HepG2 (cell line): ENCODE measurements around the gene SMARCD1. TPM values are rescaled to one million over a fixed set of nuclear protein-coding genes. Genes with fewer than 3 reads are reported as not detected.

Source experiments
- BHLHE40 ChIP-seq: IDR thresholded peaks from 2 replicates; pipeline ENCODE4 v1.6.1; 2011; ENCODE audit warnings: low read length, improper control_type of control experiment
- DMTF1 ChIP-seq: sonication (generic); formaldehyde crosslinking; IDR thresholded peaks from 2 replicates; pipeline ENCODE4 v1.4.0; 2020; ENCODE audit warnings: mild to moderate bottlenecking, missing genetic modification reagents
- FOXC1 ChIP-seq: sonication (generic); formaldehyde crosslinking; IDR thresholded peaks from 2 replicates; pipeline ENCODE4 v1.8.0; 2022; ENCODE audit warnings: mild to moderate bottlenecking, missing genetic modification reagents, borderline replicate concordance
- GATAD1 ChIP-seq: IDR thresholded peaks from 2 replicates; pipeline ENCODE4 v1.6.1; 2016; ENCODE audit warnings: missing genetic modification reagents, missing compliant biosample characterization
- KLF6 ChIP-seq: IDR thresholded peaks from 2 replicates; pipeline ENCODE4 v1.8.0; 2016; ENCODE audit warnings: missing biosample characterization, missing genetic modification reagents
- MXD1 ChIP-seq: sonication (generic); formaldehyde crosslinking; IDR thresholded peaks from 2 replicates; pipeline ENCODE4 v1.4.0; 2020; ENCODE audit warnings: mild to moderate bottlenecking, missing genetic modification reagents
- ONECUT2 ChIP-seq: sonication (generic); formaldehyde crosslinking; IDR thresholded peaks from 2 replicates; pipeline ENCODE4 v1.4.0; 2020; ENCODE audit warnings: missing genetic modification reagents
- POLR2AphosphoS2 ChIP-seq: IDR thresholded peaks from 2 replicates; pipeline ENCODE4 v1.6.1; 2011; ENCODE audit warnings: low read depth, low read length, improper control_type of control experiment
- PRDM4 ChIP-seq: sonication (generic); formaldehyde crosslinking; IDR thresholded peaks from 2 replicates; pipeline ENCODE4 v1.9.0; 2021; ENCODE audit warnings: missing genetic modification reagents, borderline replicate concordance
- RXRB ChIP-seq: IDR thresholded peaks from 2 replicates; pipeline ENCODE4 v1.6.1; 2016; ENCODE audit warnings: borderline replicate concordance, missing genetic modification reagents, missing compliant biosample characterization
- TFE3 ChIP-seq: IDR thresholded peaks from 2 replicates; pipeline ENCODE4 v1.6.1; 2016
- XRCC5 ChIP-seq: fragments of 200-400 bp; formaldehyde crosslinking; optimal IDR thresholded peaks from 2 replicates; pipeline ENCODE3; 2017; ENCODE audit warnings: mild to moderate bottlenecking, low read length
- ZBTB21 ChIP-seq: sonication (generic); formaldehyde crosslinking; IDR thresholded peaks from 2 replicates; pipeline ENCODE4 v1.4.0; 2020; ENCODE audit warnings: missing genetic modification reagents
- ZNF275 ChIP-seq: sonication (generic); formaldehyde crosslinking; IDR thresholded peaks from 2 replicates; pipeline ENCODE4 v1.8.0; 2022; ENCODE audit warnings: missing genetic modification reagents, mild to moderate bottlenecking, inconsistent platforms, borderline replicate concordance
- ZNF276 ChIP-seq: sonication (generic); formaldehyde crosslinking; IDR thresholded peaks from 2 replicates; pipeline ENCODE4 v1.4.0; 2020; ENCODE audit warnings: mild to moderate bottlenecking, low read depth, missing genetic modification reagents
- ZNF30 ChIP-seq: sonication (generic); formaldehyde crosslinking; IDR thresholded peaks from 2 replicates; pipeline ENCODE4 v1.5.0; 2020; ENCODE audit warnings: mild to moderate bottlenecking, missing genetic modification reagents
- ZNF367 ChIP-seq: sonication (generic); formaldehyde crosslinking; IDR thresholded peaks from 2 replicates; pipeline ENCODE4 v1.4.0; 2020; ENCODE audit warnings: missing genetic modification reagents, borderline replicate concordance
- ZNF572 ChIP-seq: sonication (generic); formaldehyde crosslinking; IDR thresholded peaks from 2 replicates; pipeline ENCODE4 v1.5.1; 2020; ENCODE audit warnings: mild to moderate bottlenecking, missing genetic modification reagents
- ZNF605 ChIP-seq: sonication (generic); formaldehyde crosslinking; IDR thresholded peaks from 2 replicates; pipeline ENCODE4 v1.8.0; 2022; ENCODE audit warnings: mild to moderate bottlenecking, missing genetic modification reagents
- ZNF674 ChIP-seq: sonication (generic); formaldehyde crosslinking; IDR thresholded peaks from 2 replicates; pipeline ENCODE4 v1.5.0; 2020; ENCODE audit warnings: low read depth, mild to moderate bottlenecking, missing genetic modification reagents
- ZNF788 ChIP-seq: sonication (generic); formaldehyde crosslinking; IDR thresholded peaks from 2 replicates; pipeline ENCODE4 v1.5.0; 2020; ENCODE audit warnings: mild to moderate bottlenecking, missing genetic modification reagents, borderline replicate concordance
- polyA plus RNA-seq, 8 experiments: library from polyadenylated mRNA; depleted of rRNA in 3 of 8; stranded (reverse) in 7 of 8; unstranded in 1 of 8; fragments of >200 nt; fragmentation: Illumina TruSeq in 4 of 8; extraction: Trizol in 4 of 8; gene quantifications; 2 replicates each; pipeline versions ENCODE4 v1.2.1 to v1.2.3, GENCODE V29; 2011 to 2016; ENCODE audit warnings: low read depth in 4 of 8, missing spikeins in 1 of 8, mixed read lengths in 1 of 8; ENCODE audit not compliant: insufficient read depth in 1 of 8
- total RNA-seq, 5 experiments: library from RNA; depleted of rRNA; stranded (reverse); fragments of >200 nt; fragmentation: Illumina TruSeq; extraction: Trizol; gene quantifications; 2 replicates each; pipeline ENCODE4 v1.2.3, GENCODE V29; 2016; ENCODE audit warnings: low read depth in 1 of 5

The SMARCD1 gene
- total and polyA plus RNA-seq, 2 of the 13 experiments (the other 11 are each of a cell fraction or from before 2014, with no cell fraction given), result 51.7 to 54.6 TPM

- TF ChIP-seq ZNF788 (CRISPR knock-in tag) (no peak), RXRB (CRISPR knock-in tag) (no peak), ZNF605 (CRISPR knock-in tag) (peak; percentile 12; the same call in 1 of the 2 replicates), DMTF1 (CRISPR knock-in tag) (no peak), XRCC5 (no peak), GATAD1 (CRISPR knock-in tag) (no peak), PRDM4 (CRISPR knock-in tag) (no peak), KLF6 (CRISPR knock-in tag) (no peak), ZNF275 (no peak), ZBTB21 (no peak), ZNF276 (no peak), ZNF572 (CRISPR knock-in tag) (no peak), POLR2AphosphoS2 (no peak), BHLHE40 (no peak), FOXC1 (CRISPR knock-in tag) (0 out of 2 replicates have a peak, but pooled peaks have one; percentile 22), TFE3 (CRISPR knock-in tag) (no peak), ZNF30 (CRISPR knock-in tag) (no peak), ONECUT2 (CRISPR knock-in tag) (no peak), MXD1 (peak; percentile 86; the same call in 1 of the 2 replicates), ZNF367 (peak; percentile 96), ZNF674 (CRISPR knock-in tag) (no peak)
Observed at GRCh38 chr12:50103767-50104321, 18.7 kb downstream of the SMARCD1 start, which contains the start of gene GPD1 (continued).
